ENCODE measurements around the gene PPIP5K2.

- TF ChIP-seq, protein P1, sequence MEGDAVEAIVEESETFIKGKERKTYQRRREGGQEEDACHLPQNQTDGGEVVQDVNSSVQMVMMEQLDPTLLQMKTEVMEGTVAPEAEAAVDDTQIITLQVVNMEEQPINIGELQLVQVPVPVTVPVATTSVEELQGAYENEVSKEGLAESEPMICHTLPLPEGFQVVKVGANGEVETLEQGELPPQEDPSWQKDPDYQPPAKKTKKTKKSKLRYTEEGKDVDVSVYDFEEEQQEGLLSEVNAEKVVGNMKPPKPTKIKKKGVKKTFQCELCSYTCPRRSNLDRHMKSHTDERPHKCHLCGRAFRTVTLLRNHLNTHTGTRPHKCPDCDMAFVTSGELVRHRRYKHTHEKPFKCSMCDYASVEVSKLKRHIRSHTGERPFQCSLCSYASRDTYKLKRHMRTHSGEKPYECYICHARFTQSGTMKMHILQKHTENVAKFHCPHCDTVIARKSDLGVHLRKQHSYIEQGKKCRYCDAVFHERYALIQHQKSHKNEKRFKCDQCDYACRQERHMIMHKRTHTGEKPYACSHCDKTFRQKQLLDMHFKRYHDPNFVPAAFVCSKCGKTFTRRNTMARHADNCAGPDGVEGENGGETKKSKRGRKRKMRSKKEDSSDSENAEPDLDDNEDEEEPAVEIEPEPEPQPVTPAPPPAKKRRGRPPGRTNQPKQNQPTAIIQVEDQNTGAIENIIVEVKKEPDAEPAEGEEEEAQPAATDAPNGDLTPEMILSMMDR (IDR thresholded peaks at IDR 0.05), result no peak
- no peak for TF ChIP-seq POLR2A (IDR thresholded peaks at IDR 0.05)
Observed at GRCh38 chr5:103120607-103121200, 603 bp downstream of the PPIP5K2 start.
